GM18867 (cell line): Measurements from ENCODE around the gene AFDN.

Experiments
- ATAC-seq: cut with Tn5 transposase; IDR thresholded peaks from one replicate; pipeline ENCODE4 v1.9.1; 2021; ENCODE audit warnings: mild to moderate bottlenecking, moderate library complexity; ENCODE audit not compliant: unreplicated experiment

AFDN gene

DNA sequence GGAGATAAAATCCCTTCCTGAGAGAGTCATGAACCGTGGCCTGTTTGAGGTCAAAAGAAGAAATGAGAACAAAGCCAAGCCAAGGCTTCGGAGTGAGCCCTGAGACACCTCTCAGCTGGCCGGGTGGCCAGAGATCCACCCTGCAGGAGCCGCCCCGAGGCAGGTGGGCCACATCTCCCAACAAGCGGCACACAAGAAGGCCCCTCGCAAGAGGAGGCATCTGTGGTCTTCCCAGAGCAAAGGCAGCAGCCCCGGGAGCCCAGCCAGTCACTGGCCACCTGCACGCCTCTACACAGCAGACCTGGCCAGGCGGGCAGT is 30.9 kb upstream of the AFDN start:
- ATAC-seq, result no peak

DNA sequence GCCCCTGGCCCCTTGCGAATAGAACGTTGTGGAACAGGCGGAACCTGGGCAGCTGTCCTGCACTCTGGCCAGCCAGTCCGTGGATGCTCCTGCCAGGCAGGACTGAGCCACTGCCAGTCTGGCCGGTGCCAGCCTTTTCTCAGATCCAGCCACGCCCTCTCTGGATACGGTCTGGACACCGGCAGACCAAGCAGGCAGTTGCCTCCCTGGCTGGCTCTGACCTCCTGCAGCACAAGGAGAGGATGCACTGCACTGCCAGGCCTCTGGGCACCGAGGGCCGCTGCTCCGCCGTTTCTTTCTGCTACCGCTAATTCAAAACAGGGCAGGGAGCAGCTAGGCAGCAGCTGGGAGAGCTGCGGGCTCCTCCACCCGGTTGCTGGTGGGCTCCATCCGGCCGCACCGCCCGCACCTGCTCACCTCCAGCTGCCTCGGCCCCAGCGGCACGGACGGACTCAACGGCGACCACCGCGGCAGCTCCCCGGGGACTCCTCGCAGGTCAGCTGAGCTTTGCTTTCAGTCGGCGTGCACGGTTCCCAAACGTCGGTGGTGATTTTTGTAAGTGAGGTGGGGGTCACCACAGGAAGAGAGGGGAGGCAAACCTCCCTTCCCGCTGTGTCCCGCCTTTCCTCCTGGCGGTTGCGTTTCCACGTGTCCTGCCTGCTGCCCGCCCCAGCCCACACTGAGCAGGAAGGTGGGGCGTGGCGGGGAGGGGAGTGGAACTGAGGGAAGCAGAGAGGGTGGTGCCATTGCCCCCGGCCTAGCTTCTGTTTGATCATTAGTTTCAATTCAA is 30.3 kb upstream of the AFDN start:
- ATAC-seq, result no peak

DNA sequence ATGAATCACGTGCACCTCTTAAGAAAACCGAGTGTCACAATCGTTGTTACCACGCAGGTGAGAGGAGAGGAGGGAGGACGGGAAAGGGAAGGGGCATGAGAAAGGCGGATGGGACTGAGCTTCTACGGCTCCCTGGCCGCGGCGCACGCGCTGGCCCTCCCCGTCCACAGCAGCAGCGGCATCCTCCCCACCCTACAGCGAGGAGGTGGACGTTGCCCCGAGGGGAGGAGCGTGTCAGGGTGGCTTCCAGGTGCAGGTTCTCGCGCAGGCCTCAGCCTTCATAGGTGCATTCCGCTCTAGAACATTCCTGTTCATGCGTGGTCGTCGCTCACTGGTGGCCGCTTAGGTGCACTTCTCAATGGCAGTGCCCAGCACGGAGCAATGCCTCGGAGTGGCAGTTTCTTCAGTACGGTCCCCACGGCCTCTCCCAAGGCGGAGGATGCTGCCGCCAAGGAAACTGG is 29.7 kb upstream of the AFDN start:
- no peak for ATAC-seq

DNA sequence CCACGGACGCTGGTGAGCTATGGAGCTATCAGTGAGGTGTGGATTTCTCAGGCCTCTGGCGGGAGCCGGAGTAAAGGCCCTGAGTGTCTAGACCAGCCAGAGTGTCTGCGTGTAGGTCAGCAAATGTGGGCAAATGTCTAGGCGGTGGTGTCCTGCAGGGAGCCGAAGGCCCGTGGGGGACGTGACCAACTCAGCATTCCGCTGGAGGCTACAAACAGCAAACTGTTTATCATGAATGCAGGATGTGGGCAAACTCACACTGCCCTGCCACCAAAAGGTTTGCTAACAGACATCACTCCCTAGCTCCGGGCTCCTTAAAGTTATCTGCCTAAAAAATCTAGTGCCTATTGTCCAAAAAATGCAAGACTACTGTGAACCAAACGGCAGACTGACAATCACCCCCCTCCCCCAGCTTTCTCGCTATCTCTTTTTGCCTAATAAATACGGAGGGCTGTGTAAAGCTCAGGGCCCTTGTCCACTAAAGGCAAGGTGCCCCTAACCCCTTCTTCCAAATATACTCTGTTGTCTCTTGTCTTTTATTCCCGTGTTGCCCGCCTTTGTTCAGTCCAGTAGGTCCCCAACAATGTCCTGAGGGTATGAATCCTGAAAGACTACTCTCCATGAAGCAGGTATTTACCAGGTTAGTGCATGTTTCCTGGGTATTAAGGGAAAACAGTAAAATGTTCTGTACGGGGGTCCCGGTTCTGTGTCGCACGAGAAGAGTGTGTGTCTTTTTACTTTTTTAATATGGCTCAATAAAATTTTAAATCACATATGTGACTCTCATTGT is 29.0 kb upstream of the AFDN start:
- no peak for ATAC-seq

DNA sequence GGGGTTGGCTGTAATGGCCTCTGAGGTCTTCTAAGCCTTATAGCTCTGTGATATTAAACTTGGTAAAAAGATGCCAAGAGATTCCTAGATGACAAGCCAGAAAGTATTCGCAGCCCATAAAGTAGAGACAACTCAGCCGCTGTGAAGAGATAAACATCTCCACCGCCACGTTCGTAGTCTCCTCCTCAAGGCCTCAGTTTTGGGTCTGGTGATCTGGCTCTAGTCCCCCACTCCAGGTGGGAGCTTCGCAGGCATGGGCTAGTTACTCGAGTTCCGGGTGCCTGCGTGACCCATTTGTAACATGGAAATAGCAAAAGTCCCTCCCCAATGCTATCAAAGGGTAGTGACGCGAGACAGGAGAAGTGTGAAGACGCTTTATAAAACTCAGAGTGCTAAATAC is 28.3 kb upstream of the AFDN start:
- ATAC-seq, result no peak

DNA sequence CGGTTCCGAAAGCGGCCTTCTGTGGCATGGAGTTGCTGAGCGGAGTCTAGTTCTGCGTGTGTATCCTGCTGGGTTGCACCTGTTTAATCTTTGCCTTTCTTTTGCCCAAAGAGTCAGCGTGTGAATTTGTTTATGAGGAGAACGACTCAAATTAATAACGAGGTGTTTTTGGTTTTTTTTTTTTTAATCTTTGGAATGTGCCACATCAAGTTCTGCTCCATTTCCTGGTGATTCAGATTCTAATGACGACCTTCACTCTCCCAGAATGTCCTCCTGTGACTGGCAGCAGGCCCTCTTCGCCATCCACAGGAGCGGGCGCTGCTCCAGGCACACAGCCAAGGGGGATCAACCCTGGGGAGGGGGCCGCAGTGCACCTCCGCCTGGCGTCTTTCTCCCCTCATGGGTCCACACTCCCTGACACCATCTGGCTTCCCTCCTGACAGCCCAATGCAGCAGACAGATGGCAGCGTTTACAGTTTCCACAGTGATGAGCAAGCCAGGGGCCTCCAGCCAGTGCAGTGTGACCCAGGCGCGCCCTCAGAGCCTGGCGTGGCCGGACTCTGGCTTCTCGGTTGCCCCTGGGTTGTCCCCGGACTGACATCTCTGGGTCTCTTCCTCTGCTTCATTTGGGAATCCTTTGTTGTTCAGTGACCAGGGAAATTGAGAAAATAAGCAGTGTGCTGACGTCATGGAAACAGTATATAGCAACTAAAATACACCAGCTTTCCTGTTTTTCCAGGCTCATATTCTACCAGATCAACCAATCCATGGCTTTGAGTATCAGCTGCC is 27.5 kb upstream of the AFDN start:
- ATAC-seq, result no peak

DNA sequence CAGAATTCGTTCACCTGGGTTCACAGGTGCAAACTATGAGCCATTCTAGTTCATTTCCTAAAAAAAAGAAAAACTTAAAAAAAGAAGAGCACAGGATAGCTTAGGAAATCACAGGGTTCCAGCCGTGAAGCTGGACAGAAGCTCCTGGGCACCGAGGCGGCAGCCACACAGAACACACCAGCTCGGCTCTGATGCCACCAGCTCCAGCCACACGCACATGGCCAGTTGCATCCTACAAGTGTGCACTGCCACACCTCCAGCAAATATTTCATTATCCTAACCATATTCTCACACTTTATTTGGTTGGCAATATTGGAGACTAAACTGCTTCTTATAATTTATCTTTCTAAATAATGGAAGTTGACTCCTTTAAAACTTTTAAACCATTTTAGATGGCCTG is 26.2 kb upstream of the AFDN start:
- no peak for ATAC-seq

DNA sequence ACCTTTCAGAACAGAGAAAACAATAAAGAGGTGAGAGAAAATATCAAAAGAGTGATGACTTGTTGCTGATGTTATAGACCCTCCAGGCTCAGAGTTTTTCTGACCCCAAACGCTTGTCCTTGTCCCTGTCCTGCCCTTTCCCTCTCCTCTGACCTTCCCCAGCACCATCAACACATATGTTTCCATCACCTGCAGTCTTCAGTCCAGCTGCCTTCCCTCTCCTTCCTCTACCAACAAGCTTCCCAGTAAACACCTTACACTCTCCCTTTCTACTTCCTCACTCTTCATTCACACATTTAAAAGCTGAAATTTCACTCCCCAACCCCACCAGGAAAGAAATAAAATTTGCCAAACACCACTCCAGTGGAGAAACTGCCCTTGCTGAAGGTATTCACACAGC is 25.4 kb upstream of the AFDN start:
- ATAC-seq, result no peak

DNA sequence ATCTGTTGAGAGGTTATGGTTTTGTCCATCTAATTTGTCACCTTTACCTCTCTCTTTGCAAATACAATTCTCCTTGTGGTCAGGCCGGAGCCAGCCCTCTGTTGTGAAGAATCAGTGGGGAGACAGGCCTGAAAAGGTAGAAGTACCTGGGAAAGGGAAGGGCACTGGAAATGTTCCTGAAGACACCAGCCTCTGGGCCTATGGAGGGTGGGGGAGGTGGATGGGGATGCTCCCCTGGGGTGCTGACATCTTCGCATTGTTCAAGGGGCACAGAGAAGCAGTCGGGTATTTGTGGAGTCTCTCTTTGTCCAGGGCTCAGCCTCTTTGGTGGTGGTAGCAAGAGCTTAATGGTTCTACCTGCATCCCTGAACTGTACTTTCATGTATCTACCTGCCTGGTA is 24.4 kb upstream of the AFDN start:
- ATAC-seq, result no peak

DNA sequence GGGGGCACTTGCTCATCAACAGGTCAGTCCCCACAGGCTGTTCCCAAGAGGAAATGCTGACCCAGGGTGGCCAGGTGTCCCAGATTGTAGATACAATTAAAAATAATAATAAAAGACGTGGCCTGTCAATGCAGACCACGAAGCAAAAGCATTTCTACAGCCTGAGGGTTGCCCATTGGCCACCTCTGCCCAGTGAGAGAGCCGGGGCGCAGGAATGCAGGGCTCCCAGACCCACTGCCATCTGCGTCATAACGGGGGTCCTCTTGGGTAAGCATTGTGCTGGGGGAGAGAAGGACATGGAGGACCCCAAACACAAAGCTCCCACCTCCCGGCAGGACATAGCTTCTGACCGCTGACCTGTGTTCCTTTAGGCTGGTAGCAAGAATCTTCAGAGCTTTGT is 22.9 kb upstream of the AFDN start:
- ATAC-seq, result no peak

DNA sequence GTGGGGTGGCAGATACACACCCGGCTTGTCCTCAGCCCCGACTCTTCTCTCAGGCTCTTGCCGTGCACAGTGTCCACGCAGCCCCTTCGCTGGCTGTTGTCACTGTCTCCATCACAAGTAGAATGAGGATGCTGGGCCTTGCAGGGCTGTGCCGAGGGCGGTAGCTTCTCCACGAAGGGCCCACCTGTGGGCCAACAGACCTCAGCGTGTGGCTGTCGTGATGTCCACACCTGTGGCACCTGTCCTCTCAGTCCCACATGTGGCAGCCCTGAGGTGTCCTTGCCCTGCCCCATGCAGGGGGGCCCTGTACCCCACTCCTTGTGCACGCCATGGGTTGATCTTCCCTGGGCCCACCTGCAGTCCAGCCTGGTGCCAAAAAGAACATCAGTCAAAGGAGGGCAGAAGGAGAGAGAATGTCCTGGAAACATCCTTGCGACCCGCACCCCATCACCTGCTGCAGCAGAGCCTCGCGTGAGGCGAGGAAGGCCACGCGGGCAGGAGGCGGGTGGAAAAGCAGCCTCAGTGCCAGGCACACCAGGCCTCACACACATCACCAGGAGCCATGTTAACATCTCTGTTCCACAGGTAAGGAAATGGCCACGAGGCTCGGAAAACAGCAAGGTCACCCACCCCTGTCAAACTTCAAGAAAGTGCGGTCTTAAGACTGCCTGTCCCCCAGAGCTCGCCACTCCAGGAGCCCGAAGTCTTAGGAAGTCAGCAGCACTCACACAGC is 22.3 kb upstream of the AFDN start:
- ATAC-seq, result no peak

DNA sequence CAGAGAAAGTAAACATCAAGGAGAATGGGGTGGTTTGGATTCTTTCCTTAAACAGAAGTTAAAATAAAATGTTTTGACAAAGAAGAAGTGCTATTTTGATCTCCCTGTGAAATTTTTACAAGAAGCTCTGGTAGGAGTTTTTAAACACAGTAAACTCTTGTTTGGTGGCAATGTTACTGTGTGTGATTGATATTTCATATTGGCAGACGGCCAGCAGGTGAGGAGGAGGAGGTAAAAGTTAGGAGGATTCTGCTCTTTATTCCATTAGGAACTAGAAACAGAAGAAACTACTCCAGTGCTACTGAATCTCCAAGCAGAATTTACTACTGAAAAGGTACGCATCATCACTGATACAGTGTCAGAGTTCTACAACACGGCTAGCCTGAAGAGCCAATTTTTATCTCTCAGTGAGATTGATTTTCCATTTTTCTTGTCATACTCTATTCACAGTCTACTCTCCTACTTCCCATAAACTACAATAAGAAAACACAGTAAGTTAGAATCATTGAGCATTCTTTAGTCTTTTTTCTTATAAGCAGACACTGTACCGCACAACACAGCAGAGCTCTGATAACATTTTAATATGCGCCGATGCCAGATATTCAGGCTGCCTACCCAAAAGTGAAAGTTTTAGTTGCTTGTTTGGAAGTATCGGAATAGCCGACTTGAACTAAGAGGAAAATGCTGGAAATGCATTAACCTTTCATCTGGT is 21.2 kb upstream of the AFDN start:
- ATAC-seq, result no peak

DNA sequence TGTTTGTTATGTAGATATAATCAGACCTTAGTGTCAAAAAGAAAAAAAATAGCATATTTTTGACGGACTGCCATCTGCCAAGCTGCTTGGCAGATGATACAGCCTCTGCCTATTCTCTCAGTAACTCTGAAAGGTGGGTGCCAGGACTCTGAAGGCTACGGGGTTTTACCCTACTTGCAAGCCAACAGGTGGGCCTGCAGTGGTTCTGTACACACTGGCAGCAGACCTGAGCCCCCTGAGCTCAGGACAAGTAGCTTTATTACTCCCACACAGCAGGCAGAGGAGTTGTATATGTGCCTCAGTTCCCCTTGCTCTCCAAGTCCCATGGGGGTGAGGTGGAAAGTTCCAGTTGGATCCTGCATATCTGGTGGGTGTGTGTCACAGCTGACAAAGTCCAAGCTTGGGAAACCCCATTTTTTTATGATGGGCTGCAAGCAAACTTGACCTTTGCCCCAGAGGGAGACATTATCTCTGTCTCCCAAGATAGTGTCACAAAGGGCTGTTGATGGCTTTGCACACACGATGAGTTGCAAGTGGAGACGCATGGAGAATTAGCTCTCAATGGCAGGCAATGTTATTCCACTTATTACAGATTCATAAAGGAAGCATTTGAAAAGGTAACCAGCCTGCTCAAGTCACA is 20.5 kb upstream of the AFDN start:
- ATAC-seq, result no peak

DNA sequence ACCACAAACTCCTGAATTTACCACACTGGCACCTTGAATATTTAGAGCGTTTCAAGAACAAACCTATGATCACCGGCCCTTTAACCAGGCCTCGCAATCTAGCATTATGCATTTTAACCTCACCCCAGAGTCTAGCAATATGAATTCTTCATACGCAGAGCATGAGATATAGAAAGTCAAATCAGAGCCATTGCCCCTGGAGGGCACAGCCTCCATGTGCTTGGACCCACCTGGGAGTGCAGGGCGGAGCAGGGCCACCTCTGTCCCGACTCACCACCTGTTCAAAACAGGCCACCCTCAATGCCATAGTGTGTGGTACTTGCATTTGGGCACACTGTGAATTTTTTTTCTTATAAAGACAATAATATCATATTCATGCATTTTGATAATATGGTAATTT is 19.5 kb upstream of the AFDN start:
- ATAC-seq, result no peak

DNA sequence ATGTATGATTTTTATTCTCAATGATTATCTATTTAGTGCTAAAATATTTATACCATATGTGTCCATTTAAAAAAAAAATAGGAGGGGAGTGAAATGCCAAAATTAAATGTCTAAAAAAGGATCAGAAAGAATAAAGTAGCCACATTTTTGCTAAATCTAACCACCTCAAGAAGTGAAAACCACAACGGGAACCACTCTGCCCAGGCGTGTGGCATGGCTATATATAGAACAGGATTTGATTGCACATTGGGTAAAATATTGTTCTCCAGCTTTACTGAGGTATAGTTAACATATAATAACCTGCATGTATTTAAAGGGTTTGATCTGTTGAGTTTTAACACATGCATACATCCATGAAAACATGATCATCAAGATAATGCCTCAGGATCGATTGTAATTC is 19.0 kb upstream of the AFDN start:
- no peak for ATAC-seq

DNA sequence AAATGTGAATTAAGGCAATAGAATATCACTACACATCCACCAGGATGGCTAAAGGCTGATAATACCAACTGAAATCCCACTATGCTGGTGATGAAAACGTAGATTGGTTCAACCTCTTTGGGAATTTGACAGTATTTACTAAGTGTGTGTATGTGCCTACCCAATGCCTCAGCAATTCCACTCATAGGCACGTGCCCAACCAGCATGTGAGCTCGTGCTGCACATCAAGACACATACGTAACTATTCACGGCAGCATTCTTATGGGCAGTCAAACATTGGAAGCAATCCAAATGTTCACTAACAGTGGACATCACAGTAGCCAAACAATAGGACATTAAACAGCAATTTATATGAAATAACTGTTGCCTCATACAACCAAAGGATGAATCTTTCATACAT is 15.7 kb upstream of the AFDN start:
- no peak for ATAC-seq

DNA sequence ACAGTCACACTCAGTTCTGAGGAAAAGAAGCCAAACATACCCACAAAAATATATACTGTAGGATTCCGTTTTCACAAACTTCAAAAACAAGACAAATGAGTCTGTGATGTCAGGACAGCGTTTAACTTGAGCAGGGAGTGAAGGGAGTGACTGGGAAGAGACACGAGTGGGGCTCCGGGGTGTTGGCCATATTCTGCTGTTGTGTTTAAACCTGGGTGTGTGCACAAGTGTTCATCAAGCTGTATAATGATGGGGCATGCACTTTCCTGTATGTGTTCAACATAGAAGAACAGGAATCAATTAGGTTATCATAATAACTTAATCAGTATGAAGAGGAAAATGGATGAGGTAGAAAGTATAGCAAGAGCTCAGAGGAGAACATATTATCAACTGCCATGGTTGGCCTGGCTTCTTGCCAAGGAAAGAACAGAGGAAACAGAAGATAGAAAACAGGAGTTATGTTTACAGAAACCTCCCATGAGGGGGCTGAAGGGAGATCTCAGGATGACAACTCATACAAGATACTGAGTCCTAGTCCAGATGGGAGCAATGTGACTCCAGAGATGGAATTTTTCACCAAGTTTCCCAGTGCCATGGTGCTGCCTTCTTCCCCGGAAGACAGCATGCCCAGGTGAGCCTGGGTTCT is 15.1 kb upstream of the AFDN start:
- no peak for ATAC-seq

DNA sequence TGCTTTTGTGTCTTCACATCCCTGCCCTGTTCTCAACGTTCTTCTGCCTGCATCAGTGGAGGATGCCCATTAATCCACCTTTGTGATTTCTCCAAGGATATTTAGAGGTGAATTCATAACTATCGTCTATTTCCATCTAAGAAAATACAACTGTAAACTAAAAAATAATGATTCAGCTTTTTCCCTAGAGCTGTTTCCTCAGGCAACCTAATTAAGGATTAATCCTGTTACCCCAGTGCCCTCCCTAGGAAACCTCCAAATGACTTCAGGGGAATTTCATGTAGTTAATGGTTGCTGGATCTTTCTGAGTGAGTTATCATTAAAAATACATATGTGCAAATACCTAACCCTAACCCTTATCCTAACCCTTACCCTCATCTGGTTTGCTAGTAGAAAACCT is 14.6 kb upstream of the AFDN start:
- no peak for ATAC-seq

DNA sequence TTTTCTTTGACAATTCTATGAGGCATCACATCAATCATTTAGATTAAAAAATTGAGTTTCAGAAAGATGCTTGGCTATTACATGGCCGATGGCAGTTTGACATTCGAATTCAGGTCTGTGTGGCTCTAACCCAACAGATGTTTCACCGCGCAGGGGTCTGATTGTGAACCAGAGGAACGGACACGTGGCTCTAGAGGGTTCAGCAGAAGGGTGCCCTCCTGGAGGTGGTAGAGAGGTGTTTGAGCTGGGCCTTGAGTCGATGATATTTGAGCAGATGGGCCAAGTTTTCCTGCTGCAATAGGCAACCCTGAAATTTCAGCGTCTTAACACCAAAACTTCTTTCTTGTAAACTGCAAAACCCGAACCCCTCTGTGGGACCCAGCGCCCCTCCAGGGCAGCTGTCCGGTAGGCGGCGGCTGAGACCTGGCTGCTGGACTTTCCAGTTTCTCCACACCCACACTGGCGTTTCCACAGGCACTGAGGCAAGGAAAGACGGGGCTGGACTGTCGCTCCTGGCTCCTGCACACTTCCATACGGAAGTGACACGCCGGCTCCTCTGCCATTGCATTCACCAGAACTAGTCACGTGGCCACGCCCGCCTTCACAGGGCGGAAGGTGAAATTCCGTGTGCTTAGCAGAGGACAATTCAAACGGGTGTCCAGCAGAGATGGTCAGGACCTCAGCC is 11.3 kb upstream of the AFDN start:
- no peak for ATAC-seq
